Measurements from ENCODE around the gene NFE2L1. TPM values are rescaled to one million over a fixed set of nuclear protein-coding genes. Genes with fewer than 3 reads are reported as not detected.

NFE2L1 gene
- total RNA-seq, 1 donor from 2014 or later = 124 TPM

DNA sequence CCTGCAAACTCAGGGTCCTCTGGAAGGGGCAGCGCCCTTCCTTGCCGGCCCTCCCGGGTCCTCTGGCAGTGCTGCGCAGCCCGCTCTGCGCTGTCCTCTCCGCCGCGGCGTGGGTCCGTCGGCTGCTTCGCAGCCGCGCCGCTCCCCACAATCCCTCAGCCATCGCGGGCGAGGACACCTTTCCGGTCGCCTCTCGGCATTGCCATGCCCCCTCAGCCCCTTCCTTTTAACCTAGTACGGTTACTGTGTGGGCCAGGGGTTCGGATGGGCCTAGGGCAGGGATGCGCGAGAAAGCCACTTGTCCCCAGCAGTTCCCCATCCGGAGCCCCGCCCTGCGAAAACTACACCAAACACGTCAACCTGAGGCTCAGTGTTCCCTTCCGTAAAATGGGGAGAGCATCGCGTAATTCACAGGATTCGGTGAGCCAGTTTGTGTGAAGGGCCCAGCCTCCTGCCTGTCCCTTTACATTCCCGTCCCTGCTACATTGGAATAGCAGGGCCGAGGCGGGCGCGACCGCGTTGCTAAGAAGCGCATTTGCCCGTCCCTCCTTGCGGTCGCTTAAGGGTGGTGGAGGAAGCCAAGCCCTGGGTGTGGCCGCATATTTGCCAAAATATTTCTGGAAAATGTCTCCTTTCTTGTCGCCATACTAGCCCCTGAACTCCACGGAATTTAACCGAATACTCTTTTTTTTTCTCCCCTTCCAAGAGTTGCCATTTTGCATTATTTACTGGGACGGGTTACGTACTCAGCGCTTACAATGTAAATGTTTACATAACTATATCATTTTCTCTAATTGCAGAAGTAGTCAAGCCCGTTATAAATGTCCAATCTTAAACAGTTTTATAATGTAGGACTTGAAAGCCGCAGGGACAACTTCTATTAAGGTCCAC, 23.8 kb upstream of the NFE2L1 start:
- Mint-ChIP-seq H3K9me3 (ENCODE audit: low read depth) (no peaks in the 10 kb centered on the region), H3K27me3 (peaks cover 57% of the 10 kb centered on the region), H3K4me1 (ENCODE audit: low read depth) (peaks cover 14% of the 10 kb centered on the region), H3K36me3 (ENCODE audit: insufficient read depth) (no peaks in the 10 kb centered on the region), H3K27ac (peak overlapping the region; percentile 64), H3K4me3 (ENCODE audit: low read depth) (peak overlapping the region; percentile 65)
- no peak for DNase-seq (ENCODE audit: low spot score, unreplicated experiment)
- TF ChIP-seq CTCF (IDR thresholded peaks at IDR 0.05; ENCODE audit: unreplicated experiment) = no peak

GRCh38 chr17:48025040-48025903, 22.9 kb upstream of the NFE2L1 start:
- Mint-ChIP-seq H3K4me1 (ENCODE audit: low read depth) (peaks cover 14% of the 10 kb centered on the region), H3K27ac (peak overlapping the region; percentile 64), H3K4me3 (ENCODE audit: low read depth) (peak overlapping the region; percentile 65), H3K36me3 (ENCODE audit: insufficient read depth) (no peaks in the 10 kb centered on the region), H3K9me3 (ENCODE audit: low read depth) (no peaks in the 10 kb centered on the region), H3K27me3 (peaks cover 56% of the 10 kb centered on the region)
- peak; percentile 96 for DNase-seq (ENCODE audit: low spot score, unreplicated experiment)
- peak; percentile 77 for TF ChIP-seq CTCF (IDR thresholded peaks at IDR 0.05; ENCODE audit: unreplicated experiment)

- TF ChIP-seq CTCF (IDR thresholded peaks at IDR 0.05; ENCODE audit: unreplicated experiment) = no peak
- no peak overlapping the region for H3K27ac Mint-ChIP-seq
- peaks cover 57% of the 10 kb centered on the region for H3K27me3 Mint-ChIP-seq
- H3K4me3 Mint-ChIP-seq (ENCODE audit: low read depth) = peak overlapping the region; percentile 65
- no peaks in the 10 kb centered on the region for H3K9me3 Mint-ChIP-seq (ENCODE audit: low read depth)
- DNase-seq (ENCODE audit: low spot score, unreplicated experiment) = no peak
- peaks cover 14% of the 10 kb centered on the region for H3K4me1 Mint-ChIP-seq (ENCODE audit: low read depth)
- H3K36me3 Mint-ChIP-seq (ENCODE audit: insufficient read depth) = no peaks in the 10 kb centered on the region
Observed at GRCh38 chr17:48025904-48026501, 22.2 kb upstream of the NFE2L1 start.

DNA sequence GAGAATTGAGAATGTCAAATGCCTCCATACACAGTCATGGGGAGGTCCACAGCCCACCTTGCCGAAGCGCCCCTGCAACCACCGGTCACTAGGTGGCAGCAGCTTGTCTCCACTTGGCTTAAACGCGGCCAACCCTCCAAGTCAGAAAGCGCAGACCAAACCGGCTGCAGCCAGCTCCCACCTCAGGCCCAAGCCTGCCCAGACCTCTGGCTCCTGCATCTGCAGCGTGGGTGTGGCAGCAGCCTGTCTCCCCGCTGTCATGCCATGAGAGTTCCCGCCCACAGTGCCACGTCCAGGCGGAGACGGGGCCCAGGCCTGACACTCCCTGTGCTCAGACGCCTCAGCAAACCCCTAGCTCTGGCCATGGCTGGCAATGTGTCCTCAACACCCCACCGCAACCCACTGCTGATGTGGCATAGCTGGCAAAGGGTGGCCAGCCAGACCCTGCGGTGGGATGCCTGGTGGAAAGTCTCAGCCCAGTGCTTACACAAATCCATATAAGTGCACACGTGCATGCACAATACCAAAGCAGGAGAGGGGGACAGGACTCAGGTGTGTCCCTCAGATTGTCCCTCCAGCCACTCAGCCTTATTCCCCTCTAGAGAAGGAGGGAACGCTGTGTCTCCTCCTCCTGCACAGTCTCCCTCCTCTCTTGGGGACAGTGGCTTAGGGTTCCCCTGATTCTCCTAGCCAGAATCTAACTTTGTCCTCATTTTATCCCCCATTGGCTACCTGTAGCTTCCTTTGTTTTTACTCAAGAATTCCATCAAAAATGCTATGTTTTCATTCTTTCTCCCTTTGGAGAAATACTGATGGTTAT, 21.4 kb upstream of the NFE2L1 start:
- H3K4me1 Mint-ChIP-seq (ENCODE audit: low read depth) = peaks cover 14% of the 10 kb centered on the region
- no peak overlapping the region for H3K4me3 Mint-ChIP-seq (ENCODE audit: low read depth)
- peak; percentile 91 for TF ChIP-seq CTCF (IDR thresholded peaks at IDR 0.05; ENCODE audit: unreplicated experiment)
- no peak overlapping the region for H3K27ac Mint-ChIP-seq
- no peaks in the 10 kb centered on the region for H3K36me3 Mint-ChIP-seq (ENCODE audit: insufficient read depth)
- no peaks in the 10 kb centered on the region for H3K9me3 Mint-ChIP-seq (ENCODE audit: low read depth)
- DNase-seq (ENCODE audit: low spot score, unreplicated experiment) = peak; percentile 83
- peaks cover 58% of the 10 kb centered on the region for H3K27me3 Mint-ChIP-seq

Measured in progenitor cell of endocrine pancreas (in vitro differentiated cells).